GM19023 (cell line): ENCODE measurements around the gene HOXB9.

Source experiments
- ATAC-seq: cut with Tn5 transposase; IDR thresholded peaks from one replicate; pipeline ENCODE4 v1.9.1; 2021; ENCODE audit warnings: mild to moderate bottlenecking, moderate library complexity; ENCODE audit not compliant: unreplicated experiment

Gene HOXB9

GRCh38 chr17:48571826-48572417, 54.2 kb downstream of the HOXB9 start:
- no peak for ATAC-seq
